OCI-LY7 (cell line): Measurements from ENCODE around the gene RAB24. TPM values are rescaled to one million over a fixed set of nuclear protein-coding genes. Genes with fewer than 3 reads are reported as not detected.

ENCODE experiments used
- BruUV-seq: library from RNA; stranded (reverse); fragments of 400-500 nt; replicated peaks from 2 replicates; lab custom pipeline; 2021; lab: Mats Ljungman, UMichigan
- CTCF ChIA-PET: fragments of 300-600 bp; sonication (Branson Sonifier 250); formaldehyde crosslinking; loops from one replicate; lab custom pipeline; 2022; ENCODE audit warnings: antibody characterized with exemption; ENCODE audit not compliant: unreplicated experiment; lab: Charles Lee
- POLR2A ChIA-PET: fragments of 300-600 bp; sonication (Branson Sonifier 250); formaldehyde crosslinking; loops from one replicate; lab custom pipeline; 2022; ENCODE audit warnings: antibody characterized with exemption; lab: Charles Lee
- DNase-seq: peaks from one replicate; pipeline ENCODE4 v3.0.0-alpha.2; 2015; ENCODE audit warnings: low spot score
- H2AFZ ChIP-seq: fragments of 200-600 bp; sonication (generic), shearing (Covaris generic); 2 replicates; pipeline ENCODE4 v1.6.1; 2014; ENCODE audit warnings: mild to moderate bottlenecking, antibody characterized with exemption, low read length, moderate library complexity
- H3K27ac ChIP-seq: fragments of 200-600 bp; sonication (generic); 2 replicates; pipeline ENCODE4 v1.5.1; 2014; ENCODE audit warnings: mixed run types, low read depth, mild to moderate bottlenecking, moderate library complexity, low read length, inconsistent platforms; ENCODE audit not compliant: poor library complexity, severe bottlenecking
- H3K36me3 ChIP-seq: fragments of 200-600 bp; sonication (generic); 2 replicates; pipeline ENCODE4 v1.6.1; 2014; ENCODE audit warnings: mild to moderate bottlenecking, antibody characterized with exemption, low read length, moderate library complexity, mixed read lengths; ENCODE audit not compliant: insufficient read depth
- H3K4me1 ChIP-seq: fragments of 200-600 bp; sonication (generic); 2 replicates; pipeline ENCODE4 v1.5.1; 2014; ENCODE audit warnings: mild to moderate bottlenecking, low read length; ENCODE audit not compliant: insufficient read depth, poor library complexity, severe bottlenecking
- H3K4me2 ChIP-seq: fragments of 200-600 bp; sonication (generic); 2 replicates; pipeline ENCODE4 v1.6.1; 2014; ENCODE audit warnings: mild to moderate bottlenecking, low read length
- H3K4me3 ChIP-seq: fragments of 200-600 bp; sonication (generic); 2 replicates; pipeline ENCODE4 v1.5.1; 2014; ENCODE audit warnings: mild to moderate bottlenecking, low read depth, low read length; ENCODE audit not compliant: poor library complexity, severe bottlenecking
- H3K79me2 ChIP-seq: fragments of 200-600 bp; sonication (generic); 2 replicates; pipeline ENCODE4 v1.6.1; 2016; ENCODE audit warnings: low read depth, mild to moderate bottlenecking, low read length, moderate library complexity, mixed read lengths; ENCODE audit not compliant: insufficient read depth
- H3K9me2 ChIP-seq: fragments of 200-600 bp; sonication (generic); 2 replicates; pipeline ENCODE4 v1.6.1; 2016; ENCODE audit warnings: mild to moderate bottlenecking, low read length, mixed read lengths; ENCODE audit not compliant: insufficient read depth
- H3K9me3 ChIP-seq: fragments of 200-600 bp; sonication (generic); 2 replicates; pipeline ENCODE4 v1.6.1; 2014; ENCODE audit warnings: mild to moderate bottlenecking, mixed run types, low read length, mixed read lengths
- H4K20me1 ChIP-seq: fragments of 200-600 bp; sonication (generic); 2 replicates; pipeline ENCODE4 v1.6.1; 2014; ENCODE audit warnings: mild to moderate bottlenecking, antibody characterized with exemption, low read length, moderate library complexity, mixed read lengths; ENCODE audit not compliant: insufficient read depth
- EZH2phosphoT487 ChIP-seq: fragments of 200-600 bp; sonication (generic); IDR thresholded peaks from 2 replicates; pipeline ENCODE4 v1.6.1; 2018; ENCODE audit warnings: low read depth, borderline replicate concordance, mild to moderate bottlenecking, mixed run types, antibody characterized with exemption, low read length, moderate library complexity, mixed read lengths
- intact Hi-C: fragments of 100-400 bp; cut with micrococcal nuclease; formaldehyde crosslinking; loops from one replicate; pipeline ENCODE4 v1.10.0; 2022; ENCODE audit not compliant: unreplicated experiment
- total RNA-seq, 2 experiments: library from RNA; depleted of rRNA in 1 of 2; stranded (reverse); fragments of >200 nt in 1 of 2; shearing (Covaris generic) in 1 of 2; gene quantifications; 2 replicates each; pipeline ENCODE4 v1.2.3, GENCODE V29; 2014 to 2022
- TF ChIP-seq, protein P1 (sequence below): fragments of 200-600 bp; sonication (generic); conservative IDR thresholded peaks from 2 replicates; pipeline ENCODE4 v1.5.1; 2014; ENCODE audit warnings: mild to moderate bottlenecking, antibody characterized with exemption, low read length, moderate library complexity, mixed read lengths

RAB24 gene
- total RNA-seq, 2 experiments from 2014 or later: 25.8 to 36.1 TPM

DNA sequence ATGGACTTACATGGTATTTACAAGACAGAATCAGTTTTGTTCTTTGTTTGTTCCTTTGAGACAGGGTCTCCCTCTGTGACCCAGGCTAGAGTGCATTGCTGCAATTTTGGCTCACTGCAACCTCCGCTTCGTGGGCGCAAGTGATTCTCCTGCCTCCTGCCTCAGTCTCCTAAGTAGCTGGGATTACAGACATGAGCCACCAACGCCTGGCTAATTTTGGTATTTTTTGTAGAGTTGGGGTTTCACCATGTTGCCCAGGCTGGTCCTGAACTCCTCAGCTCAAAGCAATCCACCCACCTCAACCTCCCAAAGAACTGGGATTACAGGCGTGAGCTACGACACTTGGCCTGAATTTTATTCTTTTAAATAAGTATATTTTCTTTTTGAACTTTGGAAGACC, 27.6 kb downstream of the RAB24 start:
- Histone ChIP-seq H3K4me1 (no peaks in the 10 kb centered on the region), H4K20me1 (no peaks in the 10 kb centered on the region), H3K9me3 (no peaks in the 10 kb centered on the region), H2AFZ (no peak overlapping the region), H3K27ac (no peak overlapping the region), H3K4me2 (no peak overlapping the region), H3K79me2 (no peaks in the 10 kb centered on the region), H3K36me3 (peaks cover 93% of the 10 kb centered on the region), H3K9me2 (no peaks in the 10 kb centered on the region), H3K4me3 (no peak overlapping the region)
- intact Hi-C loops: no loop called here
- CTCF ChIA-PET: no interaction called here
- no TSS peak for BruUV-seq
- no peak for DNase-seq
- TF ChIP-seq, protein P1, sequence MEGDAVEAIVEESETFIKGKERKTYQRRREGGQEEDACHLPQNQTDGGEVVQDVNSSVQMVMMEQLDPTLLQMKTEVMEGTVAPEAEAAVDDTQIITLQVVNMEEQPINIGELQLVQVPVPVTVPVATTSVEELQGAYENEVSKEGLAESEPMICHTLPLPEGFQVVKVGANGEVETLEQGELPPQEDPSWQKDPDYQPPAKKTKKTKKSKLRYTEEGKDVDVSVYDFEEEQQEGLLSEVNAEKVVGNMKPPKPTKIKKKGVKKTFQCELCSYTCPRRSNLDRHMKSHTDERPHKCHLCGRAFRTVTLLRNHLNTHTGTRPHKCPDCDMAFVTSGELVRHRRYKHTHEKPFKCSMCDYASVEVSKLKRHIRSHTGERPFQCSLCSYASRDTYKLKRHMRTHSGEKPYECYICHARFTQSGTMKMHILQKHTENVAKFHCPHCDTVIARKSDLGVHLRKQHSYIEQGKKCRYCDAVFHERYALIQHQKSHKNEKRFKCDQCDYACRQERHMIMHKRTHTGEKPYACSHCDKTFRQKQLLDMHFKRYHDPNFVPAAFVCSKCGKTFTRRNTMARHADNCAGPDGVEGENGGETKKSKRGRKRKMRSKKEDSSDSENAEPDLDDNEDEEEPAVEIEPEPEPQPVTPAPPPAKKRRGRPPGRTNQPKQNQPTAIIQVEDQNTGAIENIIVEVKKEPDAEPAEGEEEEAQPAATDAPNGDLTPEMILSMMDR: no peak
- no peak for TF ChIP-seq EZH2phosphoT487
- POLR2A ChIA-PET: interaction anchor here (0.6 to 1.2 kb wide), 2 partner anchors 23 to 124 kb away, joined by 3 to 4 read pairs; no protein-coding TSS in a partner anchor

DNA sequence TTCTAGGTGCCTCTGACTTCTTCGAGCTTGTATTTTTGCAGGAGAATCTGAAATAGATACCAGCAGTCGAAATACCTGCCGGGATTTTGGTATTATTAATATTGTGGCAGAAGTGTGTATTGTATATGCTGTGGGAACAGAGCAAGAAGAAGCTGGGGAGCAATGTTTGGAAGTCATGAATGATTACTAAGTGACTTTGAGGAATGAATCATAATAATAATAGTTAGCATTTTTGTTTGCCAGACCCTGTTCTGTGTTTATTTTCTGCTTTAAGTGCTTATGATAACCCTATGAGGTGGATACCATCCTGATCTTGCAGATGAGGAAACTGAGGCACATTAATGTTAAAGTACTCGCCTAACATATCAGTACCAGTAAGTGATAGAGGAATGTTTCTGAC, 32.4 kb downstream of the RAB24 start:
- H4K20me1 ChIP-seq: no peaks in the 10 kb centered on the region
- H3K4me2 ChIP-seq: no peak overlapping the region
- no peaks in the 10 kb centered on the region for H3K9me2 ChIP-seq
- H3K79me2 ChIP-seq: no peaks in the 10 kb centered on the region
- no peaks in the 10 kb centered on the region for H3K4me1 ChIP-seq
- H3K27ac ChIP-seq: no peak overlapping the region
- ChIA-PET CTCF (no interaction called here), POLR2A (interaction anchor here (1.1 kb wide), 1 partner anchor 11 kb away, joined by 3 read pairs; no protein-coding TSS in a partner anchor)
- no TSS peak for BruUV-seq
- peaks cover 92% of the 10 kb centered on the region for H3K36me3 ChIP-seq
- DNase-seq: no peak
- TF ChIP-seq EZH2phosphoT487: no peak
- TF ChIP-seq, protein P1: no peak
- no peaks in the 10 kb centered on the region for H3K9me3 ChIP-seq
- no peak overlapping the region for H3K4me3 ChIP-seq
- H2AFZ ChIP-seq: no peak overlapping the region
- intact Hi-C loops: no loop called here

DNA sequence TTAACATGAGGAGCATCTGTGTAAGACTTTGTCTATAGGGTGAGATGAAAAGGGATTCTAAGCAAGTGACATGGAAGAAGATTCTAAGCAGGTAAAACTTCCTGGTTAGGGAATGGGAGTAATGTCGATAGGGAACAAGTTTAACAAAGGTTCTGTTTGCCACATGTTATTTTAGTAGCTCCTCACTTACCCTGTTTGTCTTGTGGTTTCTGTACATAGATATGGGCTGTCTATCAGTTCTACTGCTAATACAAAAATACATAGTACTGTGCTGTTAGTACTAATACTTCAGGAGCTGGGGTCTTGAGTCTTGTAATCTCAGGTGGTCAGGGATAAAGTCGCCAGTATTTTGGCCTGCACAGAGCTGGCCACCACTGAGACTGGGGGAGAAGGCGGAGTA, 32.9 kb downstream of the RAB24 start:
- H3K4me3 ChIP-seq: no peak overlapping the region
- POLR2A ChIA-PET: interaction anchor here (1.1 to 1.2 kb wide), 2 partner anchors 12 to 686 kb away, joined by 3 read pairs; no protein-coding TSS in a partner anchor
- no peaks in the 10 kb centered on the region for H3K4me1 ChIP-seq
- intact Hi-C loops: no loop called here
- no TSS peak for BruUV-seq
- CTCF ChIA-PET: no interaction called here
- H2AFZ ChIP-seq: no peak overlapping the region
- H3K4me2 ChIP-seq: no peak overlapping the region
- no peaks in the 10 kb centered on the region for H3K9me3 ChIP-seq
- no peaks in the 10 kb centered on the region for H4K20me1 ChIP-seq
- peaks cover 92% of the 10 kb centered on the region for H3K36me3 ChIP-seq
- TF ChIP-seq, protein P1: no peak
- TF ChIP-seq EZH2phosphoT487: no peak
- H3K79me2 ChIP-seq: no peaks in the 10 kb centered on the region
- H3K27ac ChIP-seq: no peak overlapping the region
- DNase-seq: no peak
- no peaks in the 10 kb centered on the region for H3K9me2 ChIP-seq
